Measurements from ENCODE around the gene AP1M2. TPM values are rescaled to one million over a fixed set of nuclear protein-coding genes. Genes with fewer than 3 reads are reported as not detected.
"Not testable (repeated sequence)": the region's sequence is repeated elsewhere in the genome, so short reads cannot be mapped to it uniquely, and the experiment has no call there.

The AP1M2 gene
- total RNA-seq, 1 donor from 2014 or later = not detected

GRCh38 chr19:10552510-10553053 is 34.5 kb downstream of the AP1M2 start:
- H3K4me3 Mint-ChIP-seq (ENCODE audit: low read depth) = no peak overlapping the region
- intact Hi-C loops (cut with micrococcal nuclease) = loop anchor here (5.0 kb wide), 1 partner anchor 45 kb away; no protein-coding TSS in a partner anchor
- H3K4me1 Mint-ChIP-seq (ENCODE audit: low read depth) = peaks cover 36% of the 10 kb centered on the region
- H3K27ac Mint-ChIP-seq = peak overlapping the region; percentile 85
- no peaks in the 10 kb centered on the region for H3K27me3 Mint-ChIP-seq (ENCODE audit: low read depth)
- no peaks in the 10 kb centered on the region for H3K9me3 Mint-ChIP-seq
- DNase-seq (ENCODE audit: low spot score) = no peak
- peaks cover 78% of the 10 kb centered on the region for H3K36me3 Mint-ChIP-seq (ENCODE audit: low read depth)

- intact Hi-C loops (cut with micrococcal nuclease) = loop anchor here (5.0 kb wide), 1 partner anchor 44 kb away; no protein-coding TSS in a partner anchor
- no peak for DNase-seq (ENCODE audit: low spot score)
- H3K4me3 Mint-ChIP-seq (ENCODE audit: low read depth) = no peak overlapping the region
- H3K27me3 Mint-ChIP-seq (ENCODE audit: low read depth) = no peaks in the 10 kb centered on the region
- H3K36me3 Mint-ChIP-seq (ENCODE audit: low read depth) = peaks cover 81% of the 10 kb centered on the region
- no peaks in the 10 kb centered on the region for H3K9me3 Mint-ChIP-seq
- peak overlapping the region; percentile 49 for H3K27ac Mint-ChIP-seq
- H3K4me1 Mint-ChIP-seq (ENCODE audit: low read depth) = peaks cover 36% of the 10 kb centered on the region
These were observed 35.3 kb downstream of the AP1M2 start for GRCh38 chr19:10551698-10552301.

- peaks cover 77% of the 10 kb centered on the region for H3K36me3 Mint-ChIP-seq (ENCODE audit: low read depth)
- peaks cover 34% of the 10 kb centered on the region for H3K4me1 Mint-ChIP-seq (ENCODE audit: low read depth)
- H3K9me3 Mint-ChIP-seq; DNase-seq (ENCODE audit: low spot score); H3K27me3 Mint-ChIP-seq (ENCODE audit: low read depth); H3K4me3 Mint-ChIP-seq (ENCODE audit: low read depth): not testable (repeated sequence)
- H3K27ac Mint-ChIP-seq = peak overlapping the region; percentile 46
- intact Hi-C loops (cut with micrococcal nuclease) = loop anchor here (5.0 kb wide), 1 partner anchor 44 kb away; no protein-coding TSS in a partner anchor
These were observed 36.1 kb downstream of the AP1M2 start for GRCh38 chr19:10551006-10551405.

GRCh38 chr19:10550336-10550735 is 36.8 kb downstream of the AP1M2 start:
- Mint-ChIP-seq H3K4me3 (ENCODE audit: low read depth) (no peak overlapping the region), H3K9me3 (no peaks in the 10 kb centered on the region), H3K36me3 (ENCODE audit: low read depth) (peaks cover 70% of the 10 kb centered on the region), H3K27ac (no peak overlapping the region), H3K4me1 (ENCODE audit: low read depth) (peaks cover 30% of the 10 kb centered on the region), H3K27me3 (ENCODE audit: low read depth) (no peaks in the 10 kb centered on the region)
- intact Hi-C loops (cut with micrococcal nuclease) = loop anchor here (5.0 kb wide), 1 partner anchor 43 kb away; no protein-coding TSS in a partner anchor
- DNase-seq (ENCODE audit: low spot score) = no peak

GRCh38 chr19:10549733-10550132 is 37.4 kb downstream of the AP1M2 start:
- intact Hi-C loops (cut with micrococcal nuclease) = loop anchor here (5.0 kb wide), 1 partner anchor 42 kb away; no protein-coding TSS in a partner anchor
- no peak overlapping the region for H3K27ac Mint-ChIP-seq
- no peaks in the 10 kb centered on the region for H3K9me3 Mint-ChIP-seq
- no peak for DNase-seq (ENCODE audit: low spot score)
- peaks cover 34% of the 10 kb centered on the region for H3K4me1 Mint-ChIP-seq (ENCODE audit: low read depth)
- no peaks in the 10 kb centered on the region for H3K27me3 Mint-ChIP-seq (ENCODE audit: low read depth)
- H3K4me3 Mint-ChIP-seq (ENCODE audit: low read depth) = no peak overlapping the region
- peaks cover 68% of the 10 kb centered on the region for H3K36me3 Mint-ChIP-seq (ENCODE audit: low read depth)

- no peaks in the 10 kb centered on the region for H3K27me3 Mint-ChIP-seq (ENCODE audit: low read depth)
- peaks cover 59% of the 10 kb centered on the region for H3K36me3 Mint-ChIP-seq (ENCODE audit: low read depth)
- no peak for DNase-seq (ENCODE audit: low spot score)
- no peak overlapping the region for H3K4me3 Mint-ChIP-seq (ENCODE audit: low read depth)
- H3K4me1 Mint-ChIP-seq (ENCODE audit: low read depth) = peaks cover 25% of the 10 kb centered on the region
- intact Hi-C loops (cut with micrococcal nuclease) = no loop called here
- H3K9me3 Mint-ChIP-seq = no peaks in the 10 kb centered on the region
- no peak overlapping the region for H3K27ac Mint-ChIP-seq
These were observed 38.3 kb downstream of the AP1M2 start for GRCh38 chr19:10548746-10549276.

GRCh38 chr19:10546817-10547216 is 40.3 kb downstream of the AP1M2 start:
- intact Hi-C loops (cut with micrococcal nuclease) = no loop called here
- no peak overlapping the region for H3K4me3 Mint-ChIP-seq (ENCODE audit: low read depth)

GRCh38 chr19:10544753-10545251 is 42.3 kb downstream of the AP1M2 start:
- Mint-ChIP-seq H3K36me3 (ENCODE audit: low read depth) (peaks cover 23% of the 10 kb centered on the region), H3K27me3 (ENCODE audit: low read depth) (peaks cover 7% of the 10 kb centered on the region), H3K27ac (peak overlapping the region; percentile 78), H3K9me3 (no peaks in the 10 kb centered on the region), H3K4me1 (ENCODE audit: low read depth) (peaks cover 8% of the 10 kb centered on the region), H3K4me3 (ENCODE audit: low read depth) (peak overlapping the region; percentile 88)
- no peak for DNase-seq (ENCODE audit: low spot score)
- intact Hi-C loops (cut with micrococcal nuclease) = no loop called here

More at GRCh38 chr19:10546817-10547216, 40.3 kb downstream of the AP1M2 start:
- H3K9me3 Mint-ChIP-seq = no peaks in the 10 kb centered on the region
- H3K4me1 Mint-ChIP-seq (ENCODE audit: low read depth) = peaks cover 13% of the 10 kb centered on the region
- H3K27me3 Mint-ChIP-seq (ENCODE audit: low read depth) = no peaks in the 10 kb centered on the region
- DNase-seq (ENCODE audit: low spot score) = no peak
- H3K27ac Mint-ChIP-seq = no peak overlapping the region
- peaks cover 39% of the 10 kb centered on the region for H3K36me3 Mint-ChIP-seq (ENCODE audit: low read depth)

GRCh38 chr19:10544242-10544752 is 42.8 kb downstream of the AP1M2 start:
- peak overlapping the region; percentile 78 for H3K27ac Mint-ChIP-seq
- peaks cover 7% of the 10 kb centered on the region for H3K27me3 Mint-ChIP-seq (ENCODE audit: low read depth)
- H3K4me1 Mint-ChIP-seq (ENCODE audit: low read depth) = peaks cover 8% of the 10 kb centered on the region
- peaks cover 19% of the 10 kb centered on the region for H3K36me3 Mint-ChIP-seq (ENCODE audit: low read depth)
- intact Hi-C loops (cut with micrococcal nuclease) = no loop called here
- H3K4me3 Mint-ChIP-seq (ENCODE audit: low read depth) = peak overlapping the region; percentile 88
- no peaks in the 10 kb centered on the region for H3K9me3 Mint-ChIP-seq
- DNase-seq (ENCODE audit: low spot score) = no peak

- intact Hi-C loops (cut with micrococcal nuclease) = loop anchor here (1.0 kb wide), 1 partner anchor 26 kb away; no protein-coding TSS in a partner anchor
- Mint-ChIP-seq H3K9me3 (no peaks in the 10 kb centered on the region), H3K4me1 (ENCODE audit: low read depth) (peaks cover 8% of the 10 kb centered on the region), H3K4me3 (ENCODE audit: low read depth) (peak within 1 kb of the TSS; percentile 88), H3K27ac (peak within 1 kb of the TSS; percentile 78), H3K36me3 (ENCODE audit: low read depth) (peaks cover 13% of the 10 kb centered on the region), H3K27me3 (ENCODE audit: low read depth) (peaks cover 14% of the 10 kb centered on the region)
- peak; percentile 72 for DNase-seq (ENCODE audit: low spot score)
These were observed 43.5 kb downstream of the AP1M2 start, which contains the start of gene ATG4D for GRCh38 chr19:10543420-10544241. ATG4D (plus strand) TSS chr19:10543904; CDS start chr19:10544091, 187 bp downstream.

- Mint-ChIP-seq H3K4me3 (ENCODE audit: low read depth) (peak overlapping the region; percentile 76), H3K9me3 (no peaks in the 10 kb centered on the region), H3K27me3 (ENCODE audit: low read depth) (peaks cover 20% of the 10 kb centered on the region), H3K36me3 (ENCODE audit: low read depth) (peaks cover 8% of the 10 kb centered on the region), H3K4me1 (ENCODE audit: low read depth) (peaks cover 8% of the 10 kb centered on the region), H3K27ac (no peak overlapping the region)
- intact Hi-C loops (cut with micrococcal nuclease) = loop anchor here (1.0 kb wide), 1 partner anchor 26 kb away; no protein-coding TSS in a partner anchor
- DNase-seq (ENCODE audit: low spot score) = no peak
These were observed 44.1 kb downstream of the AP1M2 start for GRCh38 chr19:10543059-10543419.

GRCh38 chr19:10539016-10539415 is 48.1 kb downstream of the AP1M2 start:
- H3K27ac Mint-ChIP-seq; H3K9me3 Mint-ChIP-seq; H3K36me3 Mint-ChIP-seq (ENCODE audit: low read depth); H3K4me3 Mint-ChIP-seq (ENCODE audit: low read depth); H3K4me1 Mint-ChIP-seq (ENCODE audit: low read depth); DNase-seq (ENCODE audit: low spot score); intact Hi-C loops (cut with micrococcal nuclease): not testable (repeated sequence)
- H3K27me3 Mint-ChIP-seq (ENCODE audit: low read depth) = peaks cover 28% of the 10 kb centered on the region
